HEK293T (cell line): ENCODE results near the gene EGLN2.

Source experiments
- ARNT ChIP-seq: fragments of 450-650 bp; IDR thresholded peaks from 2 replicates; pipeline ENCODE4 v1.6.1; 2017; ENCODE audit warnings: mild to moderate bottlenecking
- BHLHE40 ChIP-seq: fragments of 450-650 bp; IDR thresholded peaks from 2 replicates; pipeline ENCODE4 v1.6.1; 2016; ENCODE audit warnings: mild to moderate bottlenecking, moderate library complexity, borderline replicate concordance
- CTBP1 ChIP-seq: fragments of 450-650 bp; IDR thresholded peaks from 2 replicates; pipeline ENCODE4 v1.6.1; 2016; ENCODE audit warnings: borderline replicate concordance
- ELF4 ChIP-seq: fragments of 450-650 bp; IDR thresholded peaks from 2 replicates; pipeline ENCODE4 v1.6.1; 2017; ENCODE audit warnings: antibody characterized with exemption
- FOXA1 ChIP-seq: fragments of 450-650 bp; IDR thresholded peaks from 2 replicates; pipeline ENCODE4 v1.6.1; 2016; ENCODE audit warnings: mild to moderate bottlenecking
- HDGF ChIP-seq: fragments of 450-650 bp; IDR thresholded peaks from 2 replicates; pipeline ENCODE4 v1.6.1; 2017; ENCODE audit warnings: antibody characterized with exemption, borderline replicate concordance
- PKNOX1 ChIP-seq: fragments of 450-650 bp; IDR thresholded peaks from 2 replicates; pipeline ENCODE4 v1.6.1; 2016
- SP1 ChIP-seq: fragments of 450-650 bp; IDR thresholded peaks from 2 replicates; pipeline ENCODE4 v1.6.1; 2017
- TARDBP ChIP-seq: fragments of 450-650 bp; IDR thresholded peaks from 2 replicates; pipeline ENCODE4 v1.6.1; 2016

GRCh38 chr19:40791349-40791748 lies 7.6 kb upstream of the EGLN2 start:
- no peak for TF ChIP-seq BHLHE40
- no peak for TF ChIP-seq FOXA1
- TF ChIP-seq TARDBP = no peak
- TF ChIP-seq SP1 = no peak
- TF ChIP-seq ELF4 = no peak
- no peak for TF ChIP-seq CTBP1
- no peak for TF ChIP-seq ARNT
- TF ChIP-seq HDGF = no peak
- TF ChIP-seq PKNOX1 = no peak
